OCI-LY3 (cell line): ENCODE measurements around the gene CTDSPL.

Experiments
- H2AFZ ChIP-seq: fragments of 200-600, 300-600 bp; shearing (Covaris generic); 2 replicates; pipeline ENCODE4 v1.6.0; 2014; ENCODE audit warnings: antibody characterized with exemption, low read depth, low read length
- H3K27ac ChIP-seq: fragments of 200-600, 300-600 bp; sonication (generic); 2 replicates; pipeline ENCODE4 v1.5.1; 2014; ENCODE audit warnings: mild to moderate bottlenecking, low read length, moderate library complexity, mixed read lengths
- H3K27me3 ChIP-seq: fragments of 200-600, 300-600 bp; sonication (generic); 2 replicates; pipeline ENCODE4 v1.6.1; 2014; ENCODE audit warnings: low read depth, low read length, mixed read lengths
- H3K36me3 ChIP-seq: fragments of 200-600, 300-600 bp; sonication (generic); replicated peaks from 2 replicates; pipeline ENCODE3; 2014; ENCODE audit warnings: low read depth, low read length, mixed read lengths
- H3K4me1 ChIP-seq: fragments of 300-600, 200-600 bp; sonication (generic); 2 replicates; pipeline ENCODE4 v1.6.1; 2014; ENCODE audit warnings: low read length, mixed read lengths
- H3K4me2 ChIP-seq: fragments of 200-600, 300-600 bp; sonication (generic); 2 replicates; pipeline ENCODE4 v1.6.1; 2014; ENCODE audit warnings: low read length, mixed read lengths
- H3K4me3 ChIP-seq: fragments of 300-600, 200-600 bp; sonication (generic); 2 replicates; pipeline ENCODE4 v1.5.1; 2014; ENCODE audit warnings: antibody characterized with exemption, mild to moderate bottlenecking, low read length, moderate library complexity
- H3K79me2 ChIP-seq: fragments of 300-600, 200-600 bp; shearing (Covaris generic); 2 replicates; pipeline ENCODE4 v1.6.1; 2014; ENCODE audit warnings: mild to moderate bottlenecking, low read length, mixed read lengths
- H3K9ac ChIP-seq: fragments of 300-600, 200-600 bp; shearing (Covaris generic); 2 replicates; pipeline ENCODE4 v1.6.0; 2014; ENCODE audit warnings: mild to moderate bottlenecking, low read length, moderate library complexity
- H3K9me3 ChIP-seq: fragments of 200-600, 300-600 bp; shearing (Covaris generic); 2 replicates; pipeline ENCODE4 v1.6.1; 2014; ENCODE audit warnings: low read length, mixed read lengths; ENCODE audit not compliant: insufficient read depth
- H4K20me1 ChIP-seq: fragments of 200-600, 300-600 bp; sonication (generic); 2 replicates; pipeline ENCODE4 v1.6.1; 2016; ENCODE audit warnings: low read length, mixed read lengths; ENCODE audit not compliant: insufficient read depth
- CTCF ChIP-seq: fragments of 200-600, 300-600 bp; sonication (generic); IDR thresholded peaks from 2 replicates; pipeline ENCODE4 v1.5.1; 2014; ENCODE audit warnings: antibody characterized with exemption, low read length, low read depth
- EZH2phosphoT487 ChIP-seq: fragments of 200-600 bp; shearing (Covaris generic); IDR thresholded peaks from 2 replicates; pipeline ENCODE4 v1.6.1; 2018; ENCODE audit warnings: antibody characterized with exemption, mixed run types, low read depth

The CTDSPL gene

GRCh38 chr3:37980462-37981347 lies 119.0 kb downstream of the CTDSPL start:
- no peak overlapping the region for H2AFZ ChIP-seq
- no peak overlapping the region for H3K9ac ChIP-seq
- H4K20me1 ChIP-seq: no peaks in the 10 kb centered on the region
- peaks cover 13% of the 10 kb centered on the region for H3K27me3 ChIP-seq
- no peaks in the 10 kb centered on the region for H3K4me1 ChIP-seq
- H3K27ac ChIP-seq: no peak overlapping the region
- no peaks in the 10 kb centered on the region for H3K36me3 ChIP-seq
- TF ChIP-seq EZH2phosphoT487: no peak
- no peaks in the 10 kb centered on the region for H3K79me2 ChIP-seq
- H3K4me2 ChIP-seq: no peak overlapping the region
- H3K9me3 ChIP-seq: no peaks in the 10 kb centered on the region
- H3K4me3 ChIP-seq: no peak overlapping the region

GRCh38 chr3:37981348-37981664 lies 119.6 kb downstream of the CTDSPL start:
- H3K9me3 ChIP-seq: no peaks in the 10 kb centered on the region
- no peaks in the 10 kb centered on the region for H3K36me3 ChIP-seq
- no peak overlapping the region for H3K4me2 ChIP-seq
- no peak overlapping the region for H3K4me3 ChIP-seq
- TF ChIP-seq EZH2phosphoT487: no peak
- TF ChIP-seq CTCF: no peak
- H3K27me3 ChIP-seq: peaks cover 13% of the 10 kb centered on the region
- H2AFZ ChIP-seq: no peak overlapping the region
- no peaks in the 10 kb centered on the region for H4K20me1 ChIP-seq
- no peaks in the 10 kb centered on the region for H3K79me2 ChIP-seq
- H3K4me1 ChIP-seq: no peaks in the 10 kb centered on the region
- H3K27ac ChIP-seq: no peak overlapping the region
- no peak overlapping the region for H3K9ac ChIP-seq

- no peak for TF ChIP-seq CTCF
- TF ChIP-seq EZH2phosphoT487: no peak
- Histone ChIP-seq H3K9me3 (no peaks in the 10 kb centered on the region), H3K36me3 (no peaks in the 10 kb centered on the region), H3K27ac (no peak overlapping the region), H3K4me3 (no peak overlapping the region), H2AFZ (no peak overlapping the region), H3K27me3 (peaks cover 13% of the 10 kb centered on the region), H3K79me2 (no peaks in the 10 kb centered on the region), H3K9ac (no peak overlapping the region), H3K4me1 (no peaks in the 10 kb centered on the region), H4K20me1 (no peaks in the 10 kb centered on the region), H3K4me2 (no peak overlapping the region)
Measured at GRCh38 chr3:37982331-37982730, 120.7 kb downstream of the CTDSPL start.

- no peaks in the 10 kb centered on the region for H3K79me2 ChIP-seq
- H4K20me1 ChIP-seq: no peaks in the 10 kb centered on the region
- no peaks in the 10 kb centered on the region for H3K9me3 ChIP-seq
- no peak overlapping the region for H3K9ac ChIP-seq
- H3K4me3 ChIP-seq: no peak overlapping the region
- peaks cover 11% of the 10 kb centered on the region for H3K27me3 ChIP-seq
- no peak overlapping the region for H2AFZ ChIP-seq
- H3K27ac ChIP-seq: no peak overlapping the region
- no peaks in the 10 kb centered on the region for H3K4me1 ChIP-seq
- no peak overlapping the region for H3K4me2 ChIP-seq
- no peaks in the 10 kb centered on the region for H3K36me3 ChIP-seq
- TF ChIP-seq CTCF (no peak), EZH2phosphoT487 (no peak)
Measured at GRCh38 chr3:37984051-37984450, 122.4 kb downstream of the CTDSPL start.
